Measurements from ENCODE around the gene FICD.

The FICD gene

GRCh38 chr12:108519558-108519957 lies 4.5 kb downstream of the FICD start:
- Histone ChIP-seq H3K36me3 (ENCODE audit: insufficient read depth, low read length) (peaks cover 78% of the 10 kb centered on the region), H3K9ac (ENCODE audit: low read depth, low read length) (no peak overlapping the region), H4K20me1 (ENCODE audit: insufficient read depth, low read length) (peaks cover 31% of the 10 kb centered on the region), H3K27me3 (ENCODE audit: insufficient read depth, low read length, poor library complexity) (no peaks in the 10 kb centered on the region), H3K9me3 (ENCODE audit: insufficient read depth, low read length, severe bottlenecking) (no peaks in the 10 kb centered on the region), H3K4me3 (ENCODE audit: low read depth in 1 of 2, low read length in 2 of 2) (no peak overlapping the region), H2AFZ (ENCODE audit: low read depth, low read length) (no peak overlapping the region), H3K4me1 (ENCODE audit: insufficient read depth, low read length) (peaks cover 21% of the 10 kb centered on the region), H3K27ac (ENCODE audit: low read length) (no peak overlapping the region), H3K4me2 (ENCODE audit: insufficient read depth, low read length) (no peak overlapping the region), H3K79me2 (ENCODE audit: insufficient read depth, low read length) (peaks cover 20% of the 10 kb centered on the region)
- peak; percentile 41 for TF ChIP-seq CTCF (IDR thresholded peaks at IDR 0.05; ENCODE audit: borderline replicate concordance, extremely low read depth, low read length, poor library complexity, severe bottlenecking)
- TF ChIP-seq EZH2 (IDR thresholded peaks at IDR 0.05; ENCODE audit: borderline replicate concordance, low read depth, low read length, severe bottlenecking): no peak
- ATAC-seq (ENCODE audit: insufficient read depth, low read depth) (no peak), DNase-seq (no peak)

- ATAC-seq (ENCODE audit: insufficient read depth, low read depth) (no peak), DNase-seq (no peak)
- Histone ChIP-seq H3K4me1 (ENCODE audit: insufficient read depth, low read length) (no peaks in the 10 kb centered on the region), H3K79me2 (ENCODE audit: insufficient read depth, low read length) (peaks cover 2% of the 10 kb centered on the region; the same call in 1 of the 2 replicates), H3K9ac (ENCODE audit: low read depth, low read length) (no peak overlapping the region), H3K27ac (ENCODE audit: low read length) (no peak overlapping the region), H3K27me3 (ENCODE audit: insufficient read depth, low read length, poor library complexity) (no peaks in the 10 kb centered on the region), H3K4me2 (ENCODE audit: insufficient read depth, low read length) (no peak overlapping the region), H3K9me3 (ENCODE audit: insufficient read depth, low read length, severe bottlenecking) (no peaks in the 10 kb centered on the region), H3K36me3 (ENCODE audit: insufficient read depth, low read length) (peaks cover 99% of the 10 kb centered on the region), H3K4me3 (ENCODE audit: low read depth in 1 of 2, low read length in 2 of 2) (no peak overlapping the region), H4K20me1 (ENCODE audit: insufficient read depth, low read length) (peaks cover 42% of the 10 kb centered on the region), H2AFZ (ENCODE audit: low read depth, low read length) (no peak overlapping the region)
- TF ChIP-seq EZH2 (IDR thresholded peaks at IDR 0.05; ENCODE audit: borderline replicate concordance, low read depth, low read length, severe bottlenecking) (no peak), CTCF (IDR thresholded peaks at IDR 0.05; ENCODE audit: borderline replicate concordance, extremely low read depth, low read length, poor library complexity, severe bottlenecking) (no peak)
Observed at GRCh38 chr12:108523365-108523764, 8.3 kb downstream of the FICD start.

GRCh38 chr12:108525681-108526080 lies 10.6 kb downstream of the FICD start:
- H3K27me3 ChIP-seq (ENCODE audit: insufficient read depth, low read length, poor library complexity): no peaks in the 10 kb centered on the region
- peaks cover 31% of the 10 kb centered on the region; the same call in 1 of the 2 replicates for H4K20me1 ChIP-seq (ENCODE audit: insufficient read depth, low read length)
- DNase-seq (no peak), ATAC-seq (ENCODE audit: insufficient read depth, low read depth) (no peak)
- H2AFZ ChIP-seq (ENCODE audit: low read depth, low read length): no peak overlapping the region
- no peak overlapping the region for H3K27ac ChIP-seq (ENCODE audit: low read length)
- H3K4me3 ChIP-seq (ENCODE audit: low read depth in 1 of 2, low read length in 2 of 2): no peak overlapping the region
- H3K79me2 ChIP-seq (ENCODE audit: insufficient read depth, low read length): peaks cover 6% of the 10 kb centered on the region; the same call in 1 of the 2 replicates
- no peaks in the 10 kb centered on the region for H3K4me1 ChIP-seq (ENCODE audit: insufficient read depth, low read length)
- no peak overlapping the region for H3K9ac ChIP-seq (ENCODE audit: low read depth, low read length)
- H3K36me3 ChIP-seq (ENCODE audit: insufficient read depth, low read length): peaks cover 99% of the 10 kb centered on the region
- no peak for TF ChIP-seq EZH2 (IDR thresholded peaks at IDR 0.05; ENCODE audit: borderline replicate concordance, low read depth, low read length, severe bottlenecking)
- no peak for TF ChIP-seq CTCF (IDR thresholded peaks at IDR 0.05; ENCODE audit: borderline replicate concordance, extremely low read depth, low read length, poor library complexity, severe bottlenecking)
- H3K9me3 ChIP-seq (ENCODE audit: insufficient read depth, low read length, severe bottlenecking): no peaks in the 10 kb centered on the region
- no peak overlapping the region for H3K4me2 ChIP-seq (ENCODE audit: insufficient read depth, low read length)
